HCT116 (cell line): Measurements from ENCODE around the gene TBKBP1. TPM values are rescaled to one million over a fixed set of nuclear protein-coding genes. Genes with fewer than 3 reads are reported as not detected.

Experiments
- ATAC-seq: fragments of 200-7000 bp; cut with Tn5 transposase; 2 replicates; pipeline ENCODE4 v1.9.1; 2020; ENCODE audit warnings: mild to moderate bottlenecking, moderate library complexity
- BruUV-seq: library from RNA; stranded (reverse); fragments of 400-500 nt; replicated peaks from 2 replicates; lab custom pipeline; 2021; lab: Mats Ljungman, UMichigan
- CTCF ChIA-PET: fragments of 300-600 bp; sonication (Branson Sonifier 250); formaldehyde crosslinking; loops from one replicate; lab custom pipeline; 2021; ENCODE audit warnings: antibody characterized with exemption; lab: Charles Lee
- POLR2A ChIA-PET: fragments of 300-600, 350-600 bp; sonication (Branson Sonifier 250); formaldehyde crosslinking; loops from one replicate; lab custom pipeline; 2021; ENCODE audit warnings: antibody characterized with exemption; lab: Charles Lee
- RAD21 ChIA-PET, 2 experiments: fragments of 300-600 bp; sonication (Branson Sonifier 250); formaldehyde crosslinking; loops; one replicate each; lab custom pipeline; 2023; ENCODE audit warnings: low total read pairs in 2 of 2; ENCODE audit not compliant: uncharacterized antibody in 2 of 2, unreplicated experiment in 2 of 2, low non-redundant PET in 1 of 2; lab: Charles Lee
- DNase-seq: peaks from one replicate; pipeline ENCODE4 v3.0.0-alpha.2; 2010; ENCODE audit warnings: low read depth, low spot score
- H2AFZ ChIP-seq: fragments of 200-600 bp; shearing (Covaris generic), sonication (generic); 2 replicates; pipeline ENCODE4 v1.6.1; 2017; ENCODE audit warnings: low read depth, mixed run types, mixed read lengths, antibody characterized with exemption, low read length; ENCODE audit not compliant: poor library complexity, severe bottlenecking
- H3K27ac ChIP-seq: 2 replicates; pipeline ENCODE4 v1.5.1; 2012; ENCODE audit warnings: low read depth, low read length
- H3K27me3 ChIP-seq: fragments of 200-600 bp; sonication (generic); 2 replicates; pipeline ENCODE4 v1.6.1; 2016; ENCODE audit warnings: mixed run types, low read length, mixed read lengths; ENCODE audit not compliant: insufficient read depth
- H3K36me3 ChIP-seq, 2 experiments: fragments of 200-500 bp in 1 of 2; fragments of 200-600 bp in 1 of 2; sonication (Bioruptor generic) in 1 of 2; sonication (generic) in 1 of 2; 2 replicates each; pipeline versions ENCODE4 v1.5.1 to v1.6.1; 2014 to 2016; ENCODE audit warnings: low read length in 2 of 2, inconsistent platforms in 1 of 2, mixed read lengths in 1 of 2, mixed run types in 1 of 2; ENCODE audit not compliant: insufficient read depth in 2 of 2, control insufficient read depth in 1 of 2
- H3K4me1 ChIP-seq, 2 experiments: fragments of 200-600 bp in 1 of 2; sonication (generic) in 1 of 2; 2 replicates each; pipeline versions ENCODE4 v1.5.1 to v1.6.1; 2012 to 2017; ENCODE audit warnings: low read length in 2 of 2, inconsistent platforms in 1 of 2, mild to moderate bottlenecking in 1 of 2, mixed read lengths in 1 of 2, mixed run types in 1 of 2, moderate library complexity in 1 of 2; ENCODE audit not compliant: insufficient read depth in 2 of 2, control insufficient read depth in 1 of 2
- H3K4me2 ChIP-seq: fragments of 200-600 bp; sonication (generic); 2 replicates; pipeline ENCODE4 v1.6.1; 2017; ENCODE audit warnings: mixed run types, low read length, mixed read lengths
- H3K4me3 ChIP-seq, 2 experiments: fragments of 200-600 bp in 1 of 2; sonication (generic) in 1 of 2; replicated peaks in 1 of 2; 2 replicates each; pipeline ENCODE4 v1.5.1; 2011 to 2016; ENCODE audit warnings: low read length in 2 of 2, control low read depth in 1 of 2, low read depth in 1 of 2, mild to moderate bottlenecking in 1 of 2, mixed read lengths in 1 of 2, mixed run types in 1 of 2
- H3K79me2 ChIP-seq: fragments of 200-600 bp; sonication (generic); 2 replicates; pipeline ENCODE4 v1.6.1; 2017; ENCODE audit warnings: mild to moderate bottlenecking, mixed run types, low read length, moderate library complexity, mixed read lengths; ENCODE audit not compliant: insufficient read depth
- H3K9ac ChIP-seq: fragments of 200-600 bp; sonication (generic); 2 replicates; pipeline ENCODE4 v1.6.1; 2016; ENCODE audit warnings: low read length, mixed read lengths
- H3K9me2 ChIP-seq: fragments of 200-600 bp; sonication (generic), shearing (Covaris generic); 2 replicates; pipeline ENCODE4 v1.6.1; 2017; ENCODE audit warnings: mixed run types, mild to moderate bottlenecking, moderate library complexity; ENCODE audit not compliant: insufficient read depth
- H3K9me3 ChIP-seq, 2 experiments: fragments of 200-500 bp in 1 of 2; fragments of 200-600 bp in 1 of 2; sonication (Bioruptor generic) in 1 of 2; sonication (generic) in 1 of 2; 2 replicates each; pipeline ENCODE4 v1.6.1; 2014 to 2017; ENCODE audit warnings: low read length in 2 of 2, mixed read lengths in 2 of 2, inconsistent platforms in 1 of 2, low read depth in 1 of 2, mild to moderate bottlenecking in 1 of 2, mixed run types in 1 of 2, moderate library complexity in 1 of 2; ENCODE audit not compliant: control insufficient read depth in 1 of 2, insufficient read depth in 1 of 2
- H4K20me1 ChIP-seq: fragments of 200-600 bp; sonication (generic), shearing (Covaris generic); 2 replicates; pipeline ENCODE4 v1.6.1; 2017; ENCODE audit warnings: mixed run types, mild to moderate bottlenecking, moderate library complexity; ENCODE audit not compliant: insufficient read depth
- CBX3 ChIP-seq: IDR thresholded peaks from 2 replicates; pipeline ENCODE4 v1.6.1; 2012; ENCODE audit warnings: low read depth
- POLR2A ChIP-seq: IDR thresholded peaks from 2 replicates; pipeline ENCODE4 v1.7.0; 2011; ENCODE audit warnings: borderline replicate concordance; ENCODE audit not compliant: insufficient read depth, insufficient read length; ENCODE audit errors: extremely low read depth
- POLR2AphosphoS5 ChIP-seq: IDR thresholded peaks from 2 replicates; pipeline ENCODE4 v1.6.1; 2011; ENCODE audit warnings: mild to moderate bottlenecking, low read depth, low read length, moderate library complexity
- intact Hi-C: fragments of 100-400 bp; cut with micrococcal nuclease; formaldehyde crosslinking; loops from 2 replicates; pipeline ENCODE4 v1.10.0; 2022
- total RNA-seq: library from RNA; stranded (reverse); gene quantifications from one replicate; pipeline ENCODE4 v1.2.1, GENCODE V29; 2021; ENCODE audit not compliant: unreplicated experiment
- TF ChIP-seq, protein P1 (sequence below), 3 experiments: fragments of 200-600 bp in 1 of 3; sonication (generic) in 1 of 3; IDR thresholded peaks in 2 of 3; conservative IDR thresholded peaks in 1 of 3; 2 replicates each; pipeline ENCODE4 v1.5.1; 2012 to 2017; ENCODE audit warnings: low read depth in 2 of 3, low read length in 2 of 3, antibody characterized with exemption in 1 of 3, borderline replicate concordance in 1 of 3, control low read depth in 1 of 3, mild to moderate bottlenecking in 1 of 3, mixed read lengths in 1 of 3, mixed run types in 1 of 3, moderate library complexity in 1 of 3; ENCODE audit not compliant: insufficient read depth in 1 of 3
- TF ChIP-seq, protein P2 (sequence below): IDR thresholded peaks from 2 replicates; pipeline ENCODE4 v1.6.1; 2012

The TBKBP1 gene
- total RNA-seq, 1 experiment from 2014 or later: 12.4 TPM

GRCh38 chr17:47720754-47721533 lies 27.0 kb downstream of the TBKBP1 start:
- ATAC-seq (peak; percentile 49), DNase-seq (peak; percentile 24)
- Histone ChIP-seq H2AFZ (peak overlapping the region; percentile 64), H3K9me3 (no peaks in the 10 kb centered on the region), H3K9me2 (no peaks in the 10 kb centered on the region), H3K4me2 (peak overlapping the region; percentile 68), H3K79me2 (no peaks in the 10 kb centered on the region), H3K4me1 (peaks cover 18 to 47% of the 10 kb centered on the region in 2 experiments), H3K4me3 (peak overlapping the region; percentile 8 to 23; a peak in 2 of 4 replicates), H3K9ac (peak overlapping the region; percentile 12; the same call in 1 of the 2 replicates), H3K27me3 (peaks cover 23% of the 10 kb centered on the region; the same call in 1 of the 2 replicates), H3K27ac (no peak overlapping the region), H3K36me3 (no peaks in the 10 kb centered on the region), H4K20me1 (no peaks in the 10 kb centered on the region)
- POLR2A ChIA-PET: no interaction called here
- CTCF ChIA-PET: no interaction called here
- RAD21 ChIA-PET: no interaction called here
- no TSS peak for BruUV-seq
- TF ChIP-seq, protein P1, sequence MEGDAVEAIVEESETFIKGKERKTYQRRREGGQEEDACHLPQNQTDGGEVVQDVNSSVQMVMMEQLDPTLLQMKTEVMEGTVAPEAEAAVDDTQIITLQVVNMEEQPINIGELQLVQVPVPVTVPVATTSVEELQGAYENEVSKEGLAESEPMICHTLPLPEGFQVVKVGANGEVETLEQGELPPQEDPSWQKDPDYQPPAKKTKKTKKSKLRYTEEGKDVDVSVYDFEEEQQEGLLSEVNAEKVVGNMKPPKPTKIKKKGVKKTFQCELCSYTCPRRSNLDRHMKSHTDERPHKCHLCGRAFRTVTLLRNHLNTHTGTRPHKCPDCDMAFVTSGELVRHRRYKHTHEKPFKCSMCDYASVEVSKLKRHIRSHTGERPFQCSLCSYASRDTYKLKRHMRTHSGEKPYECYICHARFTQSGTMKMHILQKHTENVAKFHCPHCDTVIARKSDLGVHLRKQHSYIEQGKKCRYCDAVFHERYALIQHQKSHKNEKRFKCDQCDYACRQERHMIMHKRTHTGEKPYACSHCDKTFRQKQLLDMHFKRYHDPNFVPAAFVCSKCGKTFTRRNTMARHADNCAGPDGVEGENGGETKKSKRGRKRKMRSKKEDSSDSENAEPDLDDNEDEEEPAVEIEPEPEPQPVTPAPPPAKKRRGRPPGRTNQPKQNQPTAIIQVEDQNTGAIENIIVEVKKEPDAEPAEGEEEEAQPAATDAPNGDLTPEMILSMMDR (IDR thresholded peaks at IDR 0.05 in 2 of 3, conservative IDR thresholded peaks at IDR 0.05 in 1 of 3; ENCODE audit: borderline replicate concordance in 1 of 3, insufficient read depth in 1 of 3, low read depth in 2 of 3, low read length in 2 of 3): peak in 1 of 3 experiments; percentile 24; a peak in 1 of 6 replicates
- no peak for TF ChIP-seq CBX3
- intact Hi-C loops: no loop called here

DNA sequence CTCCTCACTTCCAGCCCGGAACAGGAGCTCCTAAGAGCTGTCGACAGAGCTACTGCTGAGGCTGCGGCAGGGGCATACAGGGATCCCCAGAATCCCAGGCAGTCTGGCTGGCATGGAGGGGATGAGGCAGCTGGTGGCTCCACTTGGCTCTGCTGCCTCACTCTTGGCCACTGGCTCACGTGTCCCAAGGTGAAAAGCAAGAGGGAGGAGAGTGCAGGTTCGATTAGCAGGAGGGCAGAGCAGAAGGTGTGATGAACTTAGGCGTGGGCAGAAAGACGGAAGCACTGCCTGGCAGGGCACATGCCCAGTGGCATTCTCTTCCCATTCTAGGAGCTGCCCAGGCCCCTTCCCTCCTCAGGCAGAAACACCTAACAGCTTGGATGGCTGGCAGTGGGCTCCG lies 27.8 kb downstream of the TBKBP1 start:
- H3K4me3 ChIP-seq: 0 out of 4 replicates have a peak overlapping the region, but pooled peaks of 1 of the 2 experiments have one; percentile 23
- H3K4me2 ChIP-seq: peak overlapping the region; percentile 68
- TF ChIP-seq POLR2AphosphoS5: no peak
- TF ChIP-seq POLR2A: no peak
- TF ChIP-seq, protein P2, sequence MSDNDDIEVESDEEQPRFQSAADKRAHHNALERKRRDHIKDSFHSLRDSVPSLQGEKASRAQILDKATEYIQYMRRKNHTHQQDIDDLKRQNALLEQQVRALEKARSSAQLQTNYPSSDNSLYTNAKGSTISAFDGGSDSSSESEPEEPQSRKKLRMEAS: no peak
- RAD21 ChIA-PET: no interaction called here
- peak overlapping the region; percentile 12; the same call in 1 of the 2 replicates for H3K9ac ChIP-seq
- no peaks in the 10 kb centered on the region for H3K36me3 ChIP-seq
- ATAC-seq (no peak), DNase-seq (no peak)
- H3K4me1 ChIP-seq: peaks cover 18 to 47% of the 10 kb centered on the region in 2 experiments
- H2AFZ ChIP-seq: peak overlapping the region; percentile 64
- CTCF ChIA-PET: interaction anchor here (1.1 kb wide), 1 partner anchor 58 kb away, joined by 4 read pairs; no protein-coding TSS in a partner anchor
- no peak overlapping the region for H3K27ac ChIP-seq
- no peaks in the 10 kb centered on the region for H4K20me1 ChIP-seq
- intact Hi-C loops: no loop called here
- no peaks in the 10 kb centered on the region for H3K9me2 ChIP-seq
- POLR2A ChIA-PET: no interaction called here
- peaks cover 23% of the 10 kb centered on the region; the same call in 1 of the 2 replicates for H3K27me3 ChIP-seq
- no peaks in the 10 kb centered on the region for H3K9me3 ChIP-seq
- no peaks in the 10 kb centered on the region for H3K79me2 ChIP-seq
- no TSS peak for BruUV-seq
